HG02938 (cell line): ENCODE data around the gene TBC1D22A.
"Not testable (repeated sequence)": the region's sequence is repeated elsewhere in the genome, so short reads cannot be mapped to it uniquely, and the experiment has no call there.

Experiments
- ATAC-seq: cut with Tn5 transposase; IDR thresholded peaks from one replicate; pipeline ENCODE4 v1.9.1; 2021; ENCODE audit warnings: mild to moderate bottlenecking, moderate library complexity; ENCODE audit not compliant: unreplicated experiment

Gene TBC1D22A

GRCh38 chr22:47124451-47124881 is 362.0 kb downstream of the TBC1D22A start:
- ATAC-seq, result no peak

- ATAC-seq, result no peak
Measured at GRCh38 chr22:47124961-47125360, 362.5 kb downstream of the TBC1D22A start.

- no peak for ATAC-seq
Measured at GRCh38 chr22:47125603-47126002, 363.2 kb downstream of the TBC1D22A start.

GRCh38 chr22:47126344-47126811 is 363.9 kb downstream of the TBC1D22A start:
- no peak for ATAC-seq

GRCh38 chr22:47127441-47127871 is 365.0 kb downstream of the TBC1D22A start:
- no peak for ATAC-seq

GRCh38 chr22:47128216-47128615 is 365.8 kb downstream of the TBC1D22A start:
- ATAC-seq, result no peak

GRCh38 chr22:47128622-47129215 is 366.3 kb downstream of the TBC1D22A start:
- no peak for ATAC-seq

GRCh38 chr22:47129902-47130635 is 367.6 kb downstream of the TBC1D22A start:
- ATAC-seq, result no peak

- no peak for ATAC-seq
Measured at GRCh38 chr22:47130883-47131631, 368.6 kb downstream of the TBC1D22A start.

GRCh38 chr22:47131632-47132427 is 369.4 kb downstream of the TBC1D22A start:
- no peak for ATAC-seq

GRCh38 chr22:47132428-47132825 is 370.0 kb downstream of the TBC1D22A start:
- ATAC-seq, result no peak

- no peak for ATAC-seq
Measured at GRCh38 chr22:47133061-47133969, 370.9 kb downstream of the TBC1D22A start.

- no peak for ATAC-seq
Measured at GRCh38 chr22:47134222-47134621, 371.8 kb downstream of the TBC1D22A start.

GRCh38 chr22:47135338-47135737 is 372.9 kb downstream of the TBC1D22A start:
- no peak for ATAC-seq

GRCh38 chr22:47136050-47136449 is 373.6 kb downstream of the TBC1D22A start:
- no peak for ATAC-seq

GRCh38 chr22:47136671-47137070 is 374.2 kb downstream of the TBC1D22A start:
- no peak for ATAC-seq

- no peak for ATAC-seq
Measured at GRCh38 chr22:47139013-47139789, 376.8 kb downstream of the TBC1D22A start.

- ATAC-seq, result no peak
Measured at GRCh38 chr22:47139790-47140119, 377.3 kb downstream of the TBC1D22A start.

GRCh38 chr22:47140975-47141374 is 378.5 kb downstream of the TBC1D22A start:
- not testable (repeated sequence) for ATAC-seq
